Kidney (tissue), 14 donors: Measurements from ENCODE around the gene TBL3. TPM values are rescaled to one million over a fixed set of nuclear protein-coding genes. Genes with fewer than 3 reads are reported as not detected.

Source experiments
- DNase-seq, 5 donors: peaks; one replicate each; pipeline ENCODE4 v3.0.0-alpha.2; 2013 to 2020
- FAIRE-seq: peaks from 2 replicates; lab custom pipeline; 2012; peaks lifted over from hg19 to GRCh38; lab: Jason Lieb, UNC
- H3K27ac ChIP-seq, 2 donors: one replicate each; pipeline ENCODE4 v1.7.0; 2013; ENCODE audit warnings: low read depth in 2 of 2, low read length in 2 of 2, inconsistent platforms in 1 of 2
- H3K27me3 ChIP-seq: one replicate; pipeline ENCODE4 v1.7.1; 2013; ENCODE audit warnings: low read length, inconsistent platforms; ENCODE audit not compliant: control insufficient read depth, insufficient read depth
- H3K36me3 ChIP-seq, 3 donors: one replicate each; pipeline versions ENCODE4 v1.7.0 to v1.7.1; 2013; ENCODE audit warnings: low read length in 3 of 3, control low read depth in 1 of 3, inconsistent platforms in 1 of 3; ENCODE audit not compliant: insufficient read depth in 3 of 3, control insufficient read depth in 2 of 3
- H3K4me1 ChIP-seq, 3 donors: one replicate each; pipeline versions ENCODE4 v1.7.0 to v1.7.1; 2013; ENCODE audit warnings: low read length in 3 of 3, inconsistent platforms in 1 of 3, low read depth in 1 of 3; ENCODE audit not compliant: control insufficient read depth in 2 of 3, insufficient read depth in 2 of 3
- H3K4me3 ChIP-seq, 3 donors: one replicate each; pipeline versions ENCODE4 v1.7.0 to v1.8.1; 2013; ENCODE audit warnings: low read length in 3 of 3, control low read depth in 1 of 3, inconsistent platforms in 1 of 3
- H3K9ac ChIP-seq, 3 donors: one replicate each; pipeline versions ENCODE4 v1.7.0 to v1.7.1; 2013; ENCODE audit warnings: low read length in 3 of 3, control low read depth in 1 of 3, inconsistent platforms in 1 of 3
- H3K9me3 ChIP-seq, 3 donors: one replicate each; pipeline versions ENCODE4 v1.7.0 to v1.7.1; 2013; ENCODE audit warnings: low read length in 3 of 3, control low read depth in 1 of 3, inconsistent platforms in 1 of 3; ENCODE audit not compliant: control insufficient read depth in 2 of 3, insufficient read depth in 1 of 3
- intact Hi-C: fragments of 100-400 bp; cut with DNase I; formaldehyde crosslinking; loops from one replicate; pipeline ENCODE4 v1.11.1; 2022
- polyA plus RNA-seq: library from polyadenylated mRNA; stranded (reverse); fragments of 350-450 nt; fragmentation: Illumina TruSeq; extraction: RNeasy Lipid Tissue Mini Kit (QIAGEN cat#74804); gene quantifications from one replicate; pipeline ENCODE4 v1.2.3, GENCODE V29; 2014; ENCODE audit warnings: low read depth, low replicate concordance; ENCODE audit not compliant: insufficient read depth
- total RNA-seq: library from RNA; stranded (reverse); fragmentation: NEBNext Ultra II Directional; extraction: Animal tissue kit (Norgen Biotek cat#: 25700); gene quantifications from one replicate; pipeline ENCODE4 v1.2.1, GENCODE V29; 2021
- TF ChIP-seq, protein P1 (sequence below): IDR thresholded peaks from 3 replicates; pipeline ENCODE4 v1.5.1; 2012; ENCODE audit warnings: mild to moderate bottlenecking, moderate library complexity, borderline replicate concordance; ENCODE audit not compliant: insufficient read depth; ENCODE audit errors: extremely low read depth
- donor health status: control.
- donor health status: control.
- donor health status: control.
- donor health status: control.
- donor health status: control.
- donor health status: DM: yes; HTN: yes; CAD: no.
- donor health status: Normal renal cell carcinoma (clear cell type).

Gene TBL3
- total and polyA plus RNA-seq, 2 donors from 2014 or later: 33.3 to 38.5 TPM

DNA sequence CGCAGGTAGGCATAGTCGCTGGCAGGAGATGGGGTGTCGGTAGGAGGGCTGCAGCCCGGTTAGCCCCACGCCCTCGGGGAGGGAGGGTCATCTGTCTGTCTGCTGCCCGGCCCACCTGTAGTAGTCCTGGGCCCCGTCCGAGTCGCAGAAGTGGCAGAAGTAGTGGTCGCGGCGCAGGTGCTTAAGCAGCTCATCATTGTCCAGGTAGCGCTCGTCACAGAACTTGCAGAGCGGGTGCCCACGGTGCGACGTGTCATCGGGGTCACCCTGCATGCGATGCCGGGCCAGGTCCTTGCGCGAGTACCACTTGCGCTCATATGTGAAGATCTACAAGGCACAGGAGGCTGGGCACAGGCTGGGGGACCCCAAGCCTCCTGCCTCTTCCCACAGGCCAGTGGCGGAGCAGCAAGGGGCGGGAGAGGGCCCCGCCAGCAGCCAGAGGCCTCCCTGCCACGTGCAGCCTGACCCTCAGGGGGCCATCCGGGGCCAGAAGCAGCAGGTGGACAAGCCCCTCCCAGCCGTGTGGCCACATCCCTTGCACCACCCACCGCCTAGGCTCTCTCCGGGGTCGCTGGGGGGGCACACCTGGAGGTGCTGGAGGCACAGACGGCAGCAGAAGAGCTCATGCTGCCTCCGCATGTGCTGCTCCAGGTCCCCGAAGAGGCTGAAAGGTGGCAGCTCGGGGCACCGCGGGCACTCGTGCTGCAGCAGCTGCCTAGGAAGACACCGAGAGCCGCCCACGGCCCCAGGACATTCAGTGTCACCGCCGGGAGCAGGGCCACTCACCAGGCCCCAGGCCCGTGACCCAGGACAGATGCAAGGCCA, 30.8 kb downstream of the TBL3 start:
- no peak overlapping the region for H3K4me3 ChIP-seq
- no peaks in the 10 kb centered on the region for H3K27me3 ChIP-seq
- DNase-seq (peak in 1 of 5 donors; percentile 75), FAIRE-seq (no peak)
- TF ChIP-seq, protein P1, sequence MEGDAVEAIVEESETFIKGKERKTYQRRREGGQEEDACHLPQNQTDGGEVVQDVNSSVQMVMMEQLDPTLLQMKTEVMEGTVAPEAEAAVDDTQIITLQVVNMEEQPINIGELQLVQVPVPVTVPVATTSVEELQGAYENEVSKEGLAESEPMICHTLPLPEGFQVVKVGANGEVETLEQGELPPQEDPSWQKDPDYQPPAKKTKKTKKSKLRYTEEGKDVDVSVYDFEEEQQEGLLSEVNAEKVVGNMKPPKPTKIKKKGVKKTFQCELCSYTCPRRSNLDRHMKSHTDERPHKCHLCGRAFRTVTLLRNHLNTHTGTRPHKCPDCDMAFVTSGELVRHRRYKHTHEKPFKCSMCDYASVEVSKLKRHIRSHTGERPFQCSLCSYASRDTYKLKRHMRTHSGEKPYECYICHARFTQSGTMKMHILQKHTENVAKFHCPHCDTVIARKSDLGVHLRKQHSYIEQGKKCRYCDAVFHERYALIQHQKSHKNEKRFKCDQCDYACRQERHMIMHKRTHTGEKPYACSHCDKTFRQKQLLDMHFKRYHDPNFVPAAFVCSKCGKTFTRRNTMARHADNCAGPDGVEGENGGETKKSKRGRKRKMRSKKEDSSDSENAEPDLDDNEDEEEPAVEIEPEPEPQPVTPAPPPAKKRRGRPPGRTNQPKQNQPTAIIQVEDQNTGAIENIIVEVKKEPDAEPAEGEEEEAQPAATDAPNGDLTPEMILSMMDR: no peak
- no peak overlapping the region for H3K27ac ChIP-seq
- peaks cover 0 to 33% (median 14%) of the 10 kb centered on the region in 3 donors for H3K36me3 ChIP-seq
- no peak overlapping the region for H3K9ac ChIP-seq
- H3K4me1 ChIP-seq: peaks cover 0 to 21% (median 0%) of the 10 kb centered on the region in 3 donors
- no peaks in the 10 kb centered on the region for H3K9me3 ChIP-seq
- intact Hi-C loops: no loop called here

DNA sequence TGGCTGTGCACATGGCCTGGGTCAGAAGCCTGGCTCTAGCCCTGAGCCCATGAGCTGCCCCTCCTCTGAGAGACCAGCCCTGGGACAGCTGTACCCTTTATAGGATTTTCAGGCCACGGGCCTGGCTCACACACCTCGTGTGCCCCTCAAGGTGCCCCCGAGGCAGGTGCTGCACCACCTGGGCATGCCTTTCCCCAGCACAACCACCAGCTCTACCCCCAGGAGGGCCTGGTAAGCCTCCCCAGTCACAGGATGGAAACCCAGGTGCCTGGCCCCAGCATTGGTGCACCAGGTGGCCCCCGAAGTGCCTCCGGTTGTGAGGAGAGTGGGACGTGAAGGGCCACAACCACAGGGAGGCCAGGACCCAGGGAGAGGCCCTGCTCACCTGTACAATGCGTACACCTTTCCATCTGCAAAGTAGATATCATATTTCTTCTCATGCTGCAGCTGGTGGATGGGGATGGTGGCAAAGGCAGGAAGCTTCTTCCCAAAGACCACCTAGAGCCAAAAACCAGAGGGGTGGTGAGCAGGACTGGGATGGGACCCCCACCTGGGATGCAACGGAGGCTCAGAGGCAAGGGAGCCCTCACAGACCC, 31.5 kb downstream of the TBL3 start:
- TF ChIP-seq, protein P1: no peak
- Histone ChIP-seq H3K9me3 (no peaks in the 10 kb centered on the region), H3K27me3 (no peaks in the 10 kb centered on the region), H3K27ac (no peak overlapping the region), H3K4me1 (peaks cover 0 to 28% (median 0%) of the 10 kb centered on the region in 3 donors), H3K9ac (no peak overlapping the region), H3K36me3 (peaks cover 0 to 31% (median 10%) of the 10 kb centered on the region in 3 donors), H3K4me3 (no peak overlapping the region)
- no peak for FAIRE-seq
- intact Hi-C loops: no loop called here
- DNase-seq: peak in 1 of 5 donors; percentile 59

DNA sequence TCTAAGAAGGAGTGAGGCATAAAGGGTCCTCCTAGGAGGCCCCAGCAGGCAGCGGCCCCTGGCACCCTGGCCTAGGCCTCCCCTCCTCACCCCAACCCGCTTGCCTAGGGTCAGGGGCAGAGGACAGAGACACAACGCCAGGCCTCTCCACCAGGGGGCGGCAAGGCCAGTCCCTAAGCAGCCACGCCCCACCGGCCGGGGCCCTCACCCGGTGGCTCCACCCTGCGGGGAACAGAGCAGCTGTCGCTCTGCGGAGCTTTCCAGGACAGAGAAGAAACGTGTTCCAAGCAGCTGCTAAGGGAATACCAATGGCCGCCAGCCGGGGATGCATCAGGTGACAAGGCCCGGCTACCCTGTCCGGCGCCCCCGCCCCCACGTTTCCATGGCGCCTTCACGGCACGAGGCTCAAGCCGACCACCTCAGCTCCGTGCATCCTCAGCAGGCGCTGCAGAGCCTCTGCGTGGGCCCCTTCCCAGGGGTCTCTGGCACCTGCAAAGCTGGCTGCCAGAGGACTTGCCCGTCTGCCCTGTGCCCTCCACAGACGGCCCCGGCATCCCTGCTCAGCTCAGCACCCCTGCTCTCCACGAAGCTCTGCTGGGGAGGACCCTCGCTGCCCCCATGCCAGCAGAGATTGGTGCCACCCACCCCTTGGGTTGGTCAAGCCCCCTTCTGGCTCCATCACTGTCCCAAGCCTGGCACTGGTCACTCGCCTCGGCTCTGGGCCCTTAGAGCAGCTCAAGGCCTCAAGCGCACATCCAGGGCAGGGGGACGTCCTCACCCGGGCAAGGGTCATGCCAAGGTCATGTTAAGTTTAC, 32.2 kb downstream of the TBL3 start:
- H3K9ac ChIP-seq: no peak overlapping the region
- intact Hi-C loops: no loop called here
- H3K27ac ChIP-seq: no peak overlapping the region
- no peaks in the 10 kb centered on the region for H3K9me3 ChIP-seq
- peak; percentile 93 to 96 (median 95) for DNase-seq
- H3K4me1 ChIP-seq: peaks cover 0 to 34% (median 3%) of the 10 kb centered on the region in 3 donors
- no peaks in the 10 kb centered on the region for H3K27me3 ChIP-seq
- peaks cover 0 to 31% (median 10%) of the 10 kb centered on the region in 3 donors for H3K36me3 ChIP-seq
- TF ChIP-seq, protein P1: peak; percentile 95
- no peak for FAIRE-seq
- no peak overlapping the region for H3K4me3 ChIP-seq
